K562 (cell line): ENCODE data around the gene DENND1A.

Experiments used
- CEBPB ChIP-seq: fragments of 450-650 bp; IDR thresholded peaks from 2 replicates; pipeline ENCODE4 v1.6.1; 2016; ENCODE audit warnings: missing genetic modification characterization, missing compliant biosample characterization
- FOXJ3 ChIP-seq: sonication (generic); formaldehyde crosslinking; IDR thresholded peaks from 2 replicates; pipeline ENCODE4 v1.4.0; 2020; ENCODE audit warnings: mild to moderate bottlenecking, missing genetic modification reagents
- GTF2F1 ChIP-seq: IDR thresholded peaks from 2 replicates; pipeline ENCODE4 v1.6.1; 2011; ENCODE audit warnings: low read depth, low read length, improper control_type of control experiment
- POLR2A ChIP-seq: fragments of 450-650 bp; conservative IDR thresholded peaks from 2 replicates; pipeline ENCODE4 v1.6.1; 2016

DNA sequence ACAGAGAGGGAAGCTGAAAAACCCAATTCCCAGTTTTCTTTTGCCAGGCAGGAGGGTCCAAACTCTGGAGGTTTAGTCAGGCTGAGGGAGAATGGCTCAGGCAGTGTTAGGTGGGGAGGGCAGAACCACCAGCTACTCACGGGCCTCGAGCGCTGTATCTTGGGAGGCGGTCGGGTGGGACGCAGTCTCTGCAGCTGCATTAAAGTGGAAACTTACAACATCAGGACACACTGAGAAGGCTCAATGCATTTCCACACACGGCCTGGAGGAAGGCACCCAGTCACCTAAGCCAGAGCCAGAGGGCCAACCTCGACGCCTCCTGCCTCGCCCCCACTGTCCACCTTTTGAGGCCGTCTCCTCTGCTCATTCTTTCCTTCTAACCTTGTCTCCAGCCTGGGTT, 518.3 kb downstream of the DENND1A start:
- TF ChIP-seq GTF2F1 = no peak
- no peak for TF ChIP-seq POLR2A
- TF ChIP-seq FOXJ3 = no peak
- TF ChIP-seq CEBPB (tag) = no peak
